SK-N-SH (cell line): Measurements from ENCODE around the gene ARHGAP1. TPM values are rescaled to one million over a fixed set of nuclear protein-coding genes. Genes with fewer than 3 reads are reported as not detected.

Experiments used
- CTCF ChIA-PET: fragments of 300-600, 350-600 bp; formaldehyde crosslinking; extraction: SDS; loops from one replicate; lab custom pipeline; 2021; lab: Yijun Ruan, JAX
- POLR2A ChIA-PET: fragments of 350-600 bp; sonication (Branson Sonifier 250); formaldehyde crosslinking; extraction: SDS; loops from one replicate; lab custom pipeline; 2020; ENCODE audit warnings: antibody characterized with exemption, inconsistent platforms; lab: Yijun Ruan, JAX
- DNase-seq: peaks from one replicate; pipeline ENCODE4 v3.0.0; 2012
- H2AFZ ChIP-seq: fragments of 200-600 bp; sonication (generic); 2 replicates; pipeline ENCODE4 v1.8.1; 2016; ENCODE audit warnings: antibody characterized with exemption, mild to moderate bottlenecking, low read depth
- H3F3A ChIP-seq: fragments of 200-600 bp; sonication (generic); replicated peaks from 2 replicates; pipeline ENCODE3; 2016; ENCODE audit warnings: antibody characterized with exemption, mild to moderate bottlenecking; ENCODE audit not compliant: insufficient read depth
- H3K27ac ChIP-seq, 2 experiments: fragments of 200-500 bp in 1 of 2; fragments of 200-600 bp in 1 of 2; sonication (Bioruptor generic) in 1 of 2; sonication (generic), shearing (Covaris generic) in 1 of 2; 2 replicates each; pipeline versions ENCODE4 v1.5.1 to v1.6.1; 2014 to 2016; ENCODE audit warnings: low read depth in 2 of 2, inconsistent platforms in 1 of 2, low read length in 1 of 2, mild to moderate bottlenecking in 1 of 2, mixed read lengths in 1 of 2
- H3K27me3 ChIP-seq: fragments of 200-600 bp; sonication (generic), shearing (Covaris generic); 2 replicates; pipeline ENCODE4 v1.6.1; 2016; ENCODE audit warnings: mixed run types; ENCODE audit not compliant: insufficient read depth
- H3K36me3 ChIP-seq, 2 experiments: fragments of 200-500 bp in 1 of 2; fragments of 200-600 bp in 1 of 2; sonication (Bioruptor generic) in 1 of 2; sonication (generic) in 1 of 2; replicated peaks in 1 of 2; 2 replicates each; pipeline versions ENCODE3 to v1.5.1; 2014 to 2016; ENCODE audit warnings: low read length in 1 of 2, mild to moderate bottlenecking in 1 of 2; ENCODE audit not compliant: insufficient read depth in 2 of 2, control insufficient read depth in 1 of 2
- H3K4me1 ChIP-seq, 2 experiments: fragments of 200-500 bp in 1 of 2; fragments of 200-600 bp in 1 of 2; sonication (Bioruptor generic) in 1 of 2; sonication (generic), shearing (Covaris generic) in 1 of 2; 2 replicates each; pipeline versions ENCODE4 v1.5.1 to v1.6.1; 2014 to 2016; ENCODE audit warnings: low read depth in 1 of 2, low read length in 1 of 2, mixed run types in 1 of 2; ENCODE audit not compliant: insufficient read depth in 2 of 2, control insufficient read depth in 1 of 2
- H3K4me2 ChIP-seq: fragments of 200-600 bp; sonication (generic), shearing (Covaris generic); 2 replicates; pipeline ENCODE4 v1.6.1; 2017; ENCODE audit warnings: mixed run types
- H3K4me3 ChIP-seq, 2 experiments: fragments of 200-500 bp in 1 of 2; fragments of 200-600 bp in 1 of 2; sonication (Bioruptor generic) in 1 of 2; sonication (generic), shearing (Covaris generic) in 1 of 2; 2 replicates each; pipeline versions ENCODE4 v1.5.1 to v1.8.1; 2014 to 2016; ENCODE audit warnings: low read depth in 2 of 2, inconsistent platforms in 1 of 2, low read length in 1 of 2, mild to moderate bottlenecking in 1 of 2, mixed read lengths in 1 of 2, moderate library complexity in 1 of 2
- H3K79me2 ChIP-seq: fragments of 200-600 bp; sonication (generic); 2 replicates; pipeline ENCODE4 v1.8.1; 2017; ENCODE audit warnings: mild to moderate bottlenecking; ENCODE audit not compliant: insufficient read depth
- H3K9ac ChIP-seq: fragments of 200-600 bp; sonication (generic); 2 replicates; pipeline ENCODE4 v1.6.1; 2017; ENCODE audit warnings: mixed run types
- H3K9me2 ChIP-seq: fragments of 200-600 bp; sonication (generic); 2 replicates; pipeline ENCODE4 v1.6.1; 2017; ENCODE audit warnings: mixed run types
- H3K9me3 ChIP-seq: fragments of 200-600 bp; sonication (generic); 2 replicates; pipeline ENCODE4 v1.6.1; 2017; ENCODE audit warnings: mixed run types, mild to moderate bottlenecking, moderate library complexity
- H4K20me1 ChIP-seq: fragments of 200-600 bp; sonication (generic); 2 replicates; pipeline ENCODE4 v1.6.1; 2017; ENCODE audit warnings: mild to moderate bottlenecking, mixed run types; ENCODE audit not compliant: insufficient read depth
- CTCF ChIP-seq: fragments of 200-600 bp; sonication (generic); IDR thresholded peaks from 2 replicates; pipeline ENCODE4 v1.6.1; 2017; ENCODE audit warnings: antibody characterized with exemption, mild to moderate bottlenecking, moderate library complexity
- EP300 ChIP-seq, 2 experiments: IDR thresholded peaks; 2 replicates each; pipeline versions ENCODE4 v1.4.0 to v1.6.1; 2012; ENCODE audit warnings: borderline replicate concordance in 1 of 2, low read depth in 1 of 2, low read length in 1 of 2
- FOSL2 ChIP-seq: IDR thresholded peaks from 2 replicates; pipeline ENCODE4 v1.4.0; 2012; ENCODE audit warnings: low read depth, mild to moderate bottlenecking, moderate library complexity, borderline replicate concordance
- FOXJ3 ChIP-seq: sonication (generic); formaldehyde crosslinking; IDR thresholded peaks from 2 replicates; pipeline ENCODE4 v1.5.1; 2020; ENCODE audit warnings: mild to moderate bottlenecking, missing genetic modification reagents
- MEF2A ChIP-seq: IDR thresholded peaks from 2 replicates; pipeline ENCODE4 v1.4.0; 2012; ENCODE audit warnings: low read depth, borderline replicate concordance
- NFIC ChIP-seq: IDR thresholded peaks from 2 replicates; pipeline ENCODE4 v1.4.0; 2012; ENCODE audit warnings: borderline replicate concordance
- PBX3 ChIP-seq: IDR thresholded peaks from 2 replicates; pipeline ENCODE4; 2012
- POLR2AphosphoS5 ChIP-seq: IDR thresholded peaks from 2 replicates; pipeline ENCODE4 v1.6.1; 2012; ENCODE audit warnings: low read depth, low read length
- RAD21 ChIP-seq: IDR thresholded peaks from 2 replicates; pipeline ENCODE4 v1.6.1; 2012; ENCODE audit warnings: mild to moderate bottlenecking, low read length
- RCOR1 ChIP-seq: fragments of 150-350 bp; IDR thresholded peaks from 2 replicates; pipeline ENCODE4 v1.6.1; 2017; ENCODE audit warnings: antibody characterized with exemption, low read length
- REST ChIP-seq: IDR thresholded peaks from 2 replicates; pipeline ENCODE4 v1.6.1; 2012; ENCODE audit warnings: mild to moderate bottlenecking, low read depth, low read length, moderate library complexity
- SIN3A ChIP-seq: IDR thresholded peaks from 2 replicates; pipeline ENCODE4 v1.6.1; 2012; ENCODE audit warnings: low read depth, mild to moderate bottlenecking, low read length, moderate library complexity, borderline replicate concordance
- SMC3 ChIP-seq: IDR thresholded peaks from 2 replicates; pipeline ENCODE4 v1.6.1; 2012; ENCODE audit warnings: low read depth, low read length, improper control_type of control experiment
- TEAD4 ChIP-seq: IDR thresholded peaks from 2 replicates; pipeline ENCODE4 v1.4.0; 2012; ENCODE audit warnings: mild to moderate bottlenecking, borderline replicate concordance; ENCODE audit not compliant: insufficient read depth
- USF1 ChIP-seq: IDR thresholded peaks from 2 replicates; pipeline ENCODE4 v1.4.0; 2012; ENCODE audit warnings: low read depth, borderline replicate concordance
- USF2 ChIP-seq: fragments of 150-350 bp; IDR thresholded peaks from 2 replicates; pipeline ENCODE4 v1.6.1; 2017; ENCODE audit warnings: antibody characterized with exemption, low read length, low read depth, borderline replicate concordance
- ZBTB33 ChIP-seq: IDR thresholded peaks from 2 replicates; pipeline ENCODE4 v1.4.0; 2012; ENCODE audit warnings: low read depth, borderline replicate concordance
- polyA plus RNA-seq, 3 experiments: library from polyadenylated mRNA; depleted of rRNA; stranded (reverse); fragments of >200 nt; gene quantifications; 2 replicates each; pipeline ENCODE4 v1.2.3, GENCODE V29; 2012

The ARHGAP1 gene
- polyA plus RNA-seq, 1 of the 3 experiments (the other 2 are of a cell fraction), result 27.1 TPM

- TF ChIP-seq USF2 (no peak), ZBTB33 (0 out of 2 replicates have a peak, but pooled peaks have one; percentile 46), USF1 (0 out of 2 replicates have a peak, but pooled peaks have one; percentile 13)
- TF ChIP-seq, all 33 proteins: peak for 17
These were observed 51.2 kb downstream of the ARHGAP1 start (continued) for GRCh38 chr11:46649180-46649738.

GRCh38 chr11:46643986-46644385, 56.4 kb downstream of the ARHGAP1 start:
- H3K79me2 ChIP-seq, result peaks cover 18% of the 10 kb centered on the region; the same call in 1 of the 2 replicates
- H3K9me2 ChIP-seq, result no peaks in the 10 kb centered on the region
- H3K36me3 ChIP-seq, result peaks cover 18 to 24% of the 10 kb centered on the region in 2 experiments
- H3K4me3 ChIP-seq, result no peak overlapping the region
- no peaks in the 10 kb centered on the region for H3K9me3 ChIP-seq
- no peaks in the 10 kb centered on the region for H4K20me1 ChIP-seq
- no peak overlapping the region for H3K4me2 ChIP-seq
- peaks cover 15% of the 10 kb centered on the region for H3F3A ChIP-seq
- POLR2A ChIA-PET, result no interaction called here
- no peak for DNase-seq
- no peaks in the 10 kb centered on the region for H3K27me3 ChIP-seq
- H2AFZ ChIP-seq, result no peak overlapping the region
- CTCF ChIA-PET, result interaction anchor here (0.6 kb wide), 1 partner anchor 27 kb away, joined by 3 read pairs; the partner anchor contains the start of genes ATG13 and HARBI1
- TF ChIP-seq CTCF (no peak), USF1 (no peak), MEF2A (no peak), RAD21 (no peak), RCOR1 (no peak), POLR2AphosphoS5 (no peak), FOXJ3 (CRISPR knock-in tag) (no peak), PBX3 (no peak), USF2 (no peak), EP300 (IDR thresholded peaks at IDR 0.05; ENCODE audit: borderline replicate concordance in 1 of 2, low read depth in 1 of 2, low read length in 1 of 2) (no peak), SMC3 (no peak), FOSL2 (no peak), TEAD4 (no peak), SIN3A (no peak), REST (no peak), NFIC (no peak)
- H3K4me1 ChIP-seq, result peaks cover under 1 to 11% of the 10 kb centered on the region in 2 experiments; a peak in 2 of 4 replicates
- H3K9ac ChIP-seq, result no peak overlapping the region
- no peak overlapping the region for H3K27ac ChIP-seq
